ENCODE results near the gene DIP2C.

DNA sequence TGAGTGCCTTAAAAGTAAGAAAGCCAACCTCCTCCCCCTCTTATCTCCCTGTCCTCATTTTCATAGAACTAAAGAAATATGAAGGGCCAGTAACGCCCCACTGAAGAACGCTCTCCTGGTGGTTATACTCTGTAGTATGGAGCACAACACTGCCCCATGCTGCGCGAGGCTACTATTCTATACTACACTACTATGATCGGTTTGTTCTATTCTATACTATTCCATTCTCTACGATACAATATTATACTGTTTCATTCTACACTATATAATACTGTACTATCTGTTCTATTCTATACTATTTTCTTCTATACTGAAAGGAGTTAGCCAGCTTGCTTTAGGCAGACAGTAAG, 34.8 kb downstream of the DIP2C start:
- TF ChIP-seq POLR2AphosphoS5 (IDR thresholded peaks at IDR 0.05): no peak
- TF ChIP-seq, protein P1, sequence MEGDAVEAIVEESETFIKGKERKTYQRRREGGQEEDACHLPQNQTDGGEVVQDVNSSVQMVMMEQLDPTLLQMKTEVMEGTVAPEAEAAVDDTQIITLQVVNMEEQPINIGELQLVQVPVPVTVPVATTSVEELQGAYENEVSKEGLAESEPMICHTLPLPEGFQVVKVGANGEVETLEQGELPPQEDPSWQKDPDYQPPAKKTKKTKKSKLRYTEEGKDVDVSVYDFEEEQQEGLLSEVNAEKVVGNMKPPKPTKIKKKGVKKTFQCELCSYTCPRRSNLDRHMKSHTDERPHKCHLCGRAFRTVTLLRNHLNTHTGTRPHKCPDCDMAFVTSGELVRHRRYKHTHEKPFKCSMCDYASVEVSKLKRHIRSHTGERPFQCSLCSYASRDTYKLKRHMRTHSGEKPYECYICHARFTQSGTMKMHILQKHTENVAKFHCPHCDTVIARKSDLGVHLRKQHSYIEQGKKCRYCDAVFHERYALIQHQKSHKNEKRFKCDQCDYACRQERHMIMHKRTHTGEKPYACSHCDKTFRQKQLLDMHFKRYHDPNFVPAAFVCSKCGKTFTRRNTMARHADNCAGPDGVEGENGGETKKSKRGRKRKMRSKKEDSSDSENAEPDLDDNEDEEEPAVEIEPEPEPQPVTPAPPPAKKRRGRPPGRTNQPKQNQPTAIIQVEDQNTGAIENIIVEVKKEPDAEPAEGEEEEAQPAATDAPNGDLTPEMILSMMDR (IDR thresholded peaks at IDR 0.05): no peak

All from stomach (tissue), 4 donors.